Karpas-422 (cell line): ENCODE data around the gene PLA2G7. TPM values are rescaled to one million over a fixed set of nuclear protein-coding genes. Genes with fewer than 3 reads are reported as not detected.
"Not testable (repeated sequence)": the region's sequence is repeated elsewhere in the genome, so short reads cannot be mapped to it uniquely, and the experiment has no call there.

Source experiments
- DNase-seq: peaks from one replicate; pipeline ENCODE4 v3.0.0-alpha.2; 2015
- H2AFZ ChIP-seq: fragments of 200-600 bp; sonication (generic); 2 replicates; pipeline ENCODE4 v1.6.1; 2014; ENCODE audit warnings: antibody characterized with exemption, low read length, mixed read lengths
- H3K27ac ChIP-seq: fragments of 200-600 bp; sonication (generic); 2 replicates; pipeline ENCODE4 v1.5.1; 2014; ENCODE audit warnings: mild to moderate bottlenecking, low read length, moderate library complexity
- H3K27me3 ChIP-seq: fragments of 200-600 bp; sonication (generic); 2 replicates; pipeline ENCODE4 v1.6.1; 2014; ENCODE audit warnings: low read length, mixed read lengths
- H3K36me3 ChIP-seq: fragments of 200-600 bp; sonication (generic); 2 replicates; pipeline ENCODE4 v1.6.1; 2014; ENCODE audit warnings: low read length, mixed read lengths; ENCODE audit not compliant: insufficient read depth
- H3K4me1 ChIP-seq: fragments of 200-600 bp; sonication (generic); 2 replicates; pipeline ENCODE4 v1.6.1; 2014; ENCODE audit warnings: mild to moderate bottlenecking, low read length, mixed read lengths
- H3K4me2 ChIP-seq: fragments of 200-600 bp; sonication (generic); 2 replicates; pipeline ENCODE4 v1.6.1; 2014; ENCODE audit warnings: low read length, low read depth, mild to moderate bottlenecking; ENCODE audit not compliant: poor library complexity, severe bottlenecking
- H3K4me3 ChIP-seq: fragments of 200-600 bp; sonication (generic); 2 replicates; pipeline ENCODE4 v1.5.1; 2014; ENCODE audit warnings: mild to moderate bottlenecking, antibody characterized with exemption, low read length, mixed read lengths
- H3K79me2 ChIP-seq: fragments of 200-600 bp; sonication (generic); 2 replicates; pipeline ENCODE4 v1.6.1; 2014; ENCODE audit warnings: mild to moderate bottlenecking, low read length, mixed read lengths
- H3K9ac ChIP-seq: fragments of 200-600 bp; sonication (generic); 2 replicates; pipeline ENCODE4 v1.6.0; 2014; ENCODE audit warnings: low read length
- H3K9me2 ChIP-seq: fragments of 200-600 bp; sonication (generic), shearing (Covaris generic); replicated peaks from 2 replicates; pipeline ENCODE4 v1.6.0; 2014; ENCODE audit warnings: mild to moderate bottlenecking, low read length, moderate library complexity; ENCODE audit not compliant: insufficient read depth
- H3K9me3 ChIP-seq: fragments of 300-700, 200-600 bp; sonication (generic); 2 replicates; pipeline ENCODE4 v1.6.1; 2014; ENCODE audit warnings: low read length, mixed read lengths
- H4K20me1 ChIP-seq: fragments of 200-600 bp; sonication (generic); 2 replicates; pipeline ENCODE4 v1.6.1; 2014; ENCODE audit warnings: mild to moderate bottlenecking, antibody characterized with exemption, low read length, low read depth; ENCODE audit not compliant: insufficient read depth
- total RNA-seq: library from RNA; depleted of rRNA; stranded (reverse); fragments of >200 nt; shearing (Covaris generic); gene quantifications from 2 replicates; pipeline ENCODE4 v1.2.3, GENCODE V29; 2014; ENCODE audit warnings: low replicate concordance; rRNA removed

The PLA2G7 gene
- not detected in 2 replicates for total RNA-seq

GRCh38 chr6:46734867-46735719, at the start of gene PLA2G7:
PLA2G7 (minus strand) TSS chr6:46735375; CDS start chr6:46722891, 12,484 bp downstream.
- Histone ChIP-seq H3K4me2 (no peak within 1 kb of the TSS), H3K4me3 (no peak within 1 kb of the TSS)

DNA sequence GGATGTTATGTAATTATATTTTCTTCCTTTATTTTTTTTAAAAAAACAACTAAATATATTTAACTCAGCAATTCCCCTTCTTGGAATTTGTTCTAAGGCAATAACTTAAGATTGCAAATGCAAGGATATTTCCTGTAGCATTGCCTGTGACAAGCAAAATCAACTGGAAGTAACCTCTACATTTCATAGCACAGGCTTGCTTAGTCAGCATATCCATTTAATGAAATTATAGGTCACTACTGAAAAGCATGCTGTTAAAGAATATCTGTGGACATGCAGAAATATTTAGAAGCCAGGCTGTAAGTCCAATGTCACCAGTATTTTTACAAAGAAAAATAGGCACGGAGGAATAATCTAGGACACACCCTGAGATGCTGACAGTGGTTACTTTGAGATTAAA, 49.4 kb upstream of the PLA2G7 start:
- no peak overlapping the region for H3K27ac ChIP-seq
- no peaks in the 10 kb centered on the region for H3K9me2 ChIP-seq
- H3K4me2 ChIP-seq: no peak overlapping the region
- H3K36me3 ChIP-seq: no peaks in the 10 kb centered on the region
- no peaks in the 10 kb centered on the region for H4K20me1 ChIP-seq
- H3K9ac ChIP-seq: no peak overlapping the region
- H3K79me2 ChIP-seq: no peaks in the 10 kb centered on the region
- H3K27me3 ChIP-seq: 0 out of 2 replicates have a peak, but pooled peaks cover 2% of the 10 kb centered on the region
- DNase-seq: no peak
- H3K4me1 ChIP-seq: no peaks in the 10 kb centered on the region; the same call in 1 of the 2 replicates
- H3K9me3 ChIP-seq: no peaks in the 10 kb centered on the region
- H2AFZ ChIP-seq: no peak overlapping the region
- no peak overlapping the region for H3K4me3 ChIP-seq

More at GRCh38 chr6:46734867-46735719, at the start of gene PLA2G7:
- H3K79me2 ChIP-seq: no peaks in the 10 kb centered on the region
- no peak within 1 kb of the TSS for H3K9ac ChIP-seq
- DNase-seq: no peak
- H4K20me1 ChIP-seq: no peaks in the 10 kb centered on the region
- no peak within 1 kb of the TSS for H3K27ac ChIP-seq
- H3K9me2 ChIP-seq: no peaks in the 10 kb centered on the region
- H2AFZ ChIP-seq: no peak within 1 kb of the TSS
- no peaks in the 10 kb centered on the region for H3K27me3 ChIP-seq
- H3K9me3 ChIP-seq: no peaks in the 10 kb centered on the region
- no peaks in the 10 kb centered on the region for H3K36me3 ChIP-seq
- no peaks in the 10 kb centered on the region for H3K4me1 ChIP-seq

- Histone ChIP-seq H4K20me1 (no peaks in the 10 kb centered on the region), H3K4me3 (no peak overlapping the region), H3K9me2 (no peaks in the 10 kb centered on the region), H3K79me2 (no peaks in the 10 kb centered on the region), H3K36me3 (no peaks in the 10 kb centered on the region), H3K4me2 (no peak overlapping the region), H3K4me1 (no peaks in the 10 kb centered on the region; the same call in 1 of the 2 replicates), H3K27ac (no peak overlapping the region), H3K9me3 (no peaks in the 10 kb centered on the region), H3K27me3 (0 out of 2 replicates have a peak, but pooled peaks cover 2% of the 10 kb centered on the region), H3K9ac (no peak overlapping the region), H2AFZ (no peak overlapping the region)
- peak; percentile 82 for DNase-seq
Observed at GRCh38 chr6:46781478-46782378, 46.6 kb upstream of the PLA2G7 start.

- Histone ChIP-seq H3K9me2 (no peaks in the 10 kb centered on the region), H3K79me2 (no peaks in the 10 kb centered on the region), H3K4me1 (peaks cover 14% of the 10 kb centered on the region), H3K27me3 (0 out of 2 replicates have a peak, but pooled peaks cover 2% of the 10 kb centered on the region), H2AFZ (no peak overlapping the region), H3K36me3 (no peaks in the 10 kb centered on the region), H3K27ac (no peak overlapping the region), H3K9ac (no peak overlapping the region), H3K4me2 (no peak overlapping the region), H3K4me3 (no peak overlapping the region), H4K20me1 (no peaks in the 10 kb centered on the region), H3K9me3 (no peaks in the 10 kb centered on the region)
- DNase-seq: no peak
Observed at GRCh38 chr6:46777476-46778346, 42.5 kb upstream of the PLA2G7 start.

DNA sequence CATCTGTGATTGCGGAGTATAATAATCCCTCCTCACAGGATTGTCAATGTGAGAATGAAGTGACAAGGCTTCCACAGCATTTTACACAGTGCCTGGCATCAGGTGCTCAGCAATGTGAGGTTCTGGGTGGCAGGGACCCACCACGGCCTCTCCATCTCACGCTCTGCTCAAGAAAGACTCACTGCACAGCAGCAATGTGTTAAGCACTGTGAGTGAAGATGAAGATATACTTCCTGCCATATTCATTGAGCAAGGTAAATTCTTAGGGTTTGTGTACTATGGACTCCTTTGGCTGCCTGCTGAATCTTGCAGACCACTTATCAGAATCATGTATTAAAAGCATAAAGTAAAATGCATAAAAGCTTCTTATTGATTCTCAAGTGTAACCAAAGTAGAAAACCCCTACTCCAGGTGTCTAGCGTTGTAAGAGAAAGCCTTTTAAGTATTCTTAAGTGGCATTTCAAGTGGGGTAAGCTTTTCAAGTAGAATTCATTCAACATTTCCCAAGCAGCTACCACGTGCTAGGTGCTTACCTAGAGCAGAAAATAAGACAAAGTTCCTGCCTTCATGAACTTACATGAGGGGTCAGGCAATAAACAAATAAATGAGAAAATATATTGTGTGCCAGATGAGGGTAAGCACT, 41.0 kb upstream of the PLA2G7 start:
- Histone ChIP-seq H3K9me3 (no peaks in the 10 kb centered on the region), H2AFZ (no peak overlapping the region), H3K4me1 (peaks cover 26% of the 10 kb centered on the region), H3K4me2 (no peak overlapping the region), H3K27ac (no peak overlapping the region), H4K20me1 (no peaks in the 10 kb centered on the region), H3K4me3 (no peak overlapping the region), H3K9me2 (no peaks in the 10 kb centered on the region), H3K79me2 (no peaks in the 10 kb centered on the region), H3K27me3 (no peaks in the 10 kb centered on the region), H3K36me3 (no peaks in the 10 kb centered on the region), H3K9ac (no peak overlapping the region)
- no peak for DNase-seq

GRCh38 chr6:46774736-46775135, 39.6 kb upstream of the PLA2G7 start:
- DNase-seq, H3K79me2 ChIP-seq, H3K4me2 ChIP-seq, H3K9me3 ChIP-seq, H3K9ac ChIP-seq, H4K20me1 ChIP-seq, H3K9me2 ChIP-seq, H3K27ac ChIP-seq, H3K4me3 ChIP-seq, H2AFZ ChIP-seq, H3K27me3 ChIP-seq, H3K36me3 ChIP-seq: not testable (repeated sequence)
- H3K4me1 ChIP-seq: peaks cover 26% of the 10 kb centered on the region

GRCh38 chr6:46773201-46773855, 38.2 kb upstream of the PLA2G7 start:
- Histone ChIP-seq H3K9ac (no peak overlapping the region), H3K4me3 (peak overlapping the region; percentile 3; the same call in 1 of the 2 replicates), H3K4me2 (peak overlapping the region; percentile 68), H4K20me1 (no peaks in the 10 kb centered on the region), H3K36me3 (no peaks in the 10 kb centered on the region), H3K9me3 (no peaks in the 10 kb centered on the region), H3K4me1 (peaks cover 26% of the 10 kb centered on the region), H3K9me2 (no peaks in the 10 kb centered on the region), H3K27ac (peak overlapping the region; percentile 56; the same call in 1 of the 2 replicates), H3K27me3 (no peaks in the 10 kb centered on the region), H3K79me2 (no peaks in the 10 kb centered on the region), H2AFZ (peak overlapping the region; percentile 47; the same call in 1 of the 2 replicates)
- peak; percentile 79 for DNase-seq
